Gastrocnemius medialis (tissue), 4 donors: ENCODE results near the gene HSDL2.

ENCODE experiments used
- CTCF ChIP-seq, 5 experiments: fragments of 450-650 bp in 3 of 5; fragments of 200-600 bp in 2 of 5; sonication (generic) in 2 of 5; IDR thresholded peaks in 4 of 5; conservative IDR thresholded peaks in 1 of 5; 1 replicate in 4 of 5; 2 replicates in 1 of 5; pipeline ENCODE4 v1.5.1; 2016 to 2019; ENCODE audit warnings: antibody characterized with exemption in 5 of 5, mild to moderate bottlenecking in 3 of 5, moderate library complexity in 3 of 5
- POLR2A ChIP-seq, 2 donors: fragments of 450-650 bp; IDR thresholded peaks; one replicate each; pipeline ENCODE4 v1.6.1; 2017; ENCODE audit warnings: antibody characterized with exemption in 2 of 2, mild to moderate bottlenecking in 2 of 2, moderate library complexity in 2 of 2

GRCh38 chr9:112477330-112477729 lies 97.4 kb downstream of the HSDL2 start:
- TF ChIP-seq CTCF (IDR thresholded peaks at IDR 0.05 in 4 of 5, conservative IDR thresholded peaks at IDR 0.05 in 1 of 5) (no peak), POLR2A (IDR thresholded peaks at IDR 0.05) (no peak)
